Esophagus squamous epithelium (tissue), 5 donors: ENCODE results near the gene EIF4EBP2. TPM values are rescaled to one million over a fixed set of nuclear protein-coding genes. Genes with fewer than 3 reads are reported as not detected.

ENCODE experiments used
- DNase-seq: peaks from one replicate; lab custom pipeline; 2025; lab: John Stamatoyannopoulos, UW
- H3K27ac ChIP-seq, 4 donors: fragments of 200-600 bp; sonication (generic); one replicate each; pipeline ENCODE4 v1.5.1; 2016 to 2019; ENCODE audit warnings: mild to moderate bottlenecking in 1 of 4
- H3K27me3 ChIP-seq, 4 donors: fragments of 200-600 bp; sonication (generic); 1 replicate in 3 of 4; 2 replicates in 1 of 4; pipeline versions ENCODE4 v1.5.1 to v1.6.0; 2017 to 2021; ENCODE audit warnings: antibody characterized with exemption in 1 of 4
- H3K36me3 ChIP-seq, 3 donors: fragments of 200-600 bp; sonication (generic); one replicate each; pipeline ENCODE4 v1.5.1; 2016 to 2019
- H3K4me1 ChIP-seq, 3 donors: fragments of 200-600 bp; sonication (generic); one replicate each; pipeline ENCODE4 v1.5.1; 2017 to 2019
- H3K4me3 ChIP-seq, 4 donors: fragments of 200-600 bp; sonication (generic); 1 replicate in 3 of 4; 2 replicates in 1 of 4; pipeline ENCODE4 v1.5.1; 2016 to 2019; ENCODE audit warnings: mild to moderate bottlenecking in 2 of 4, moderate library complexity in 1 of 4
- H3K9me3 ChIP-seq, 3 donors: fragments of 200-600 bp; sonication (generic); one replicate each; pipeline ENCODE4 v1.5.1; 2016 to 2019
- CTCF ChIP-seq, 6 experiments: fragments of 450-650 bp in 4 of 6; fragments of 200-600 bp in 2 of 6; sonication (generic) in 2 of 6; IDR thresholded peaks; one replicate each; pipeline ENCODE4 v1.5.1; 2016 to 2019; ENCODE audit warnings: antibody characterized with exemption in 6 of 6, mild to moderate bottlenecking in 4 of 6, moderate library complexity in 4 of 6
- POLR2A ChIP-seq, 4 donors: fragments of 450-650 bp; IDR thresholded peaks; one replicate each; pipeline ENCODE4 v1.6.1; 2017; ENCODE audit warnings: antibody characterized with exemption in 4 of 4, mild to moderate bottlenecking in 4 of 4, moderate library complexity in 3 of 4
- WGBS, 2 donors: methylation state at CpG; one replicate each; pipeline ENCODE4 v1.1.5; 2018; 5-methylcytosine and 5-hydroxymethylcytosine counted together
- intact Hi-C: fragments of 100-400 bp; cut with DNase I; formaldehyde crosslinking; loops from one replicate; pipeline ENCODE4 v1.15.0; 2022
- total RNA-seq, 4 donors: library from RNA; depleted of rRNA; stranded (reverse); fragments of >200 nt; gene quantifications; one replicate each; pipeline ENCODE4 v1.1.0, GENCODE V29; 2016
- donor health status: DM: yes; HTN: yes; CAD: no.

Gene EIF4EBP2
- total RNA-seq, 4 donors from 2014 or later: 34.5 to 57.2 (median 43.2) TPM

GRCh38 chr10:70358446-70358845 lies 45.5 kb upstream of the EIF4EBP2 start:
- Histone ChIP-seq H3K27me3 (no peaks in the 10 kb centered on the region), H3K4me1 (peaks cover 0 to 16% (median 8%) of the 10 kb centered on the region in 3 donors), H3K9me3 (no peaks in the 10 kb centered on the region), H3K4me3 (no peak overlapping the region), H3K36me3 (no peaks in the 10 kb centered on the region), H3K27ac (no peak overlapping the region)
- 85% methylated on average over 3 of the region's 5 CpGs; no CpG with 5 or more reads in 1 of the 2 donors for WGBS, 2 donors
- DNase-seq: no peak
- TF ChIP-seq CTCF (IDR thresholded peaks at IDR 0.05) (no peak), POLR2A (IDR thresholded peaks at IDR 0.05) (no peak)
- intact Hi-C loops: no loop called here

- Histone ChIP-seq H3K9me3 (no peaks in the 10 kb centered on the region), H3K27ac (no peak overlapping the region), H3K27me3 (no peaks in the 10 kb centered on the region), H3K36me3 (no peaks in the 10 kb centered on the region), H3K4me1 (peaks cover 0 to 22% (median 14%) of the 10 kb centered on the region in 3 donors), H3K4me3 (no peak overlapping the region)
- TF ChIP-seq CTCF (IDR thresholded peaks at IDR 0.05) (no peak), POLR2A (IDR thresholded peaks at IDR 0.05) (no peak)
- no peak for DNase-seq
- intact Hi-C loops: no loop called here
- 64 to 69% methylated on average over 3 to 4 of the region's 4 CpGs for WGBS, 2 donors
Measured at GRCh38 chr10:70359017-70359550, 44.9 kb upstream of the EIF4EBP2 start.

- Histone ChIP-seq H3K9me3 (no peaks in the 10 kb centered on the region), H3K27me3 (no peaks in the 10 kb centered on the region), H3K36me3 (no peaks in the 10 kb centered on the region), H3K4me3 (no peak overlapping the region), H3K4me1 (peaks cover 0 to 30% (median 18%) of the 10 kb centered on the region in 3 donors), H3K27ac (no peak overlapping the region)
- no peak for TF ChIP-seq POLR2A (IDR thresholded peaks at IDR 0.05)
- no peak for TF ChIP-seq CTCF (IDR thresholded peaks at IDR 0.05)
- no peak for DNase-seq
- WGBS, 2 donors: 96 to 100% methylated on average over 2 of the region's 2 CpGs
- intact Hi-C loops: loop anchor here (5.0 kb wide), 1 partner anchor 133 kb away; no protein-coding TSS in a partner anchor
Measured at GRCh38 chr10:70360215-70360614, 43.7 kb upstream of the EIF4EBP2 start.

GRCh38 chr10:70362328-70362727 lies 41.6 kb upstream of the EIF4EBP2 start:
- H3K27me3 ChIP-seq: no peaks in the 10 kb centered on the region
- no peaks in the 10 kb centered on the region for H3K9me3 ChIP-seq
- no peak for DNase-seq
- 79 to 88% methylated on average over 4 of the region's 4 CpGs for WGBS, 2 donors
- intact Hi-C loops: loop anchor here (5.0 kb wide), 1 partner anchor 135 kb away; no protein-coding TSS in a partner anchor
- H3K4me3 ChIP-seq: no peak overlapping the region
- TF ChIP-seq CTCF (IDR thresholded peaks at IDR 0.05) (no peak), POLR2A (IDR thresholded peaks at IDR 0.05) (no peak)
- peak overlapping the region in 1 of 4 donors; percentile 1 for H3K27ac ChIP-seq
- H3K36me3 ChIP-seq: no peaks in the 10 kb centered on the region
- peaks cover 0 to 22% (median 16%) of the 10 kb centered on the region in 3 donors for H3K4me1 ChIP-seq

GRCh38 chr10:70363292-70363691 lies 40.7 kb upstream of the EIF4EBP2 start:
- TF ChIP-seq POLR2A (IDR thresholded peaks at IDR 0.05) (no peak), CTCF (IDR thresholded peaks at IDR 0.05) (no peak)
- peak overlapping the region; percentile 69 to 95 (median 84) for H3K27ac ChIP-seq
- H3K4me1 ChIP-seq: peaks cover 0 to 16% (median 13%) of the 10 kb centered on the region in 3 donors
- H3K27me3 ChIP-seq: no peaks in the 10 kb centered on the region
- intact Hi-C loops: loop anchor here (5.0 kb wide), 1 partner anchor 136 kb away; no protein-coding TSS in a partner anchor
- DNase-seq: no peak
- H3K36me3 ChIP-seq: no peaks in the 10 kb centered on the region
- 58 to 94% methylated on average over 1 of the region's 1 CpG for WGBS, 2 donors
- H3K9me3 ChIP-seq: no peaks in the 10 kb centered on the region
- no peak overlapping the region for H3K4me3 ChIP-seq
